GM19438 (cell line): ENCODE results near the gene STXBP2.

Experiments used
- ATAC-seq: cut with Tn5 transposase; IDR thresholded peaks from one replicate; pipeline ENCODE4 v1.9.1; 2021; ENCODE audit warnings: low read depth; ENCODE audit not compliant: unreplicated experiment

STXBP2 gene

GRCh38 chr19:7677669-7678311 lies 40.9 kb downstream of the STXBP2 start:
- ATAC-seq: no peak

DNA sequence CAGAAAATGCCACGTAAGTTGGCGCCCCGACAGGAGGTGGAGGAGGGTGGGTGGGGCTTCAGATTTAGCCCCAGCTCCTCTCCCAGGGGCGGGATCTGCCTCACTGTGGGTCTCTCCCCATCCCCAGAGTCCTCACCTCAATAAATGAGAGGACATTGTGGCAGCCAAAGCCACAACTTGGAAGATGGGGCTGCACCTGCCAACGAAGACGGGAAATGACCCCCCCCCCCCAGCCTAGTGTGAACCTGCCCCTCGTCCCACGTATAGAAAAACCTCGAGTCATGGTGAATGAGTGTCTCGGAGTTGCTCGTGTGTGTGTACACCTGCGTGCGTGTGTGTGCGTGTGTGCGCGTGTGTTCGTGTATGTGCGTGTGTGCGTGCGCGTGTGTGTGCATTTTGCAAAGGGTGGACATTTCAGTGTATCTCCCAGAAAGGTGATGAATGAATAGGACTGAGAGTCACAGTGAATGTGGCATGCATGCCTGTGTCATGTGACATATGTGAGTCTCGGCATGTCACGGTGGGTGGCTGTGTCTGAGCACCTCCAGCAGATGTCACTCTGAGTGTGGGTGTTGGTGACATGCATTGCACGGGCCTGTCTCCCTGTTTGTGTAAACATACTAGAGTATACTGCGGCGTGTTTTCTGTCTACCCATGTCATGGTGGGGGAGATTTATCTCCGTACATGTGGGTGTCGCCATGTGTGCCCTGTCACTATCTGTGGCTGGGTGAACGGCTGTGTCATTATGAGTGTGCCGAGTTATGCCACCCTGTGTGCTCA lies 42.3 kb downstream of the STXBP2 start:
- no peak for ATAC-seq

- ATAC-seq: no peak
Observed at GRCh38 chr19:7679771-7680605, 43.1 kb downstream of the STXBP2 start.

- ATAC-seq: no peak
Observed at GRCh38 chr19:7680606-7681339, 43.9 kb downstream of the STXBP2 start, which contains the start of gene TRAPPC5. Gene TRAPPC5 (plus strand): TSS chr19:7680833. CDS start chr19:7682254, 1,421 bp downstream.

DNA sequence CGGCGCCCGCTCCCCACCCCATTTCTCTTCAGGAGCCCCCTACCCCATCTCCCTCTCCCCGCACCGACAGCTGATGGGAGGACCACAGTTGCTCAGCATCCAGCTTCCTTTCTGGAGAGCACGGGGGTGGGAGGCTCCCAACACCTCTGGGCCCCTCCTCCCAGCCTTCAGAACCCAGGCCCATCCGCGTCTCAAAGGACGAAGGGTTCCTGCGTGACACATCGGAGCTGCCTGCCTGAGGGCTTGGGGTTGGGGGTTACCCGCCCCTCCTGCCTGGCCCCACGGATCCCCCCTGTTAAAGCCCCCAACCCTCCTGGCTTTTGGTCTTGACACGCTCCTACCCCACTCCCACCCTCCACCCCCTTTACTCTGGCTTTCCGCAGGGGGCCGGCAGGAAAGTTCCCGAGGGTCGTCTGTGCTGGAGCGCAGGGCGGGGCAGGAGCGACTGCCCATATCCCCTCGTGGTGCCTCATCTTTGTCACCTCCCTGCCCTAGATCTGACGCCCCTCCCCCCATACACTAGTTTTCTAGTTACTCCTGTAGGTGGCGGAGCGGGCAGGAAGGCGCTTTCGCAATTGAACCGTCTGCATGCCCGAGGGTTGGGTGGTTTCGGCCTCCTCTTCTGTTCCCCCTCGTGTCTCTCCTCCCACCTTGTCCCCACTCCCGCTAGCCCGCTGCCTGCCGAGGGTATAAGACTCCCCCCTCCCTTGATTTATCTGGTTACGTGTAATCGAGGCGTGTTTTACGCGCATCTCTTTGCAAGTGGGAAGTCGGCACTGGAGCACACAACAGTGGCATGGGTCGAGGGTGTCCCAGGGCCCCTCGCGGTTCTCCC lies 44.6 kb downstream of the STXBP2 start:
- ATAC-seq: no peak

- ATAC-seq: no peak
Observed at GRCh38 chr19:7682175-7682855, 45.4 kb downstream of the STXBP2 start.

DNA sequence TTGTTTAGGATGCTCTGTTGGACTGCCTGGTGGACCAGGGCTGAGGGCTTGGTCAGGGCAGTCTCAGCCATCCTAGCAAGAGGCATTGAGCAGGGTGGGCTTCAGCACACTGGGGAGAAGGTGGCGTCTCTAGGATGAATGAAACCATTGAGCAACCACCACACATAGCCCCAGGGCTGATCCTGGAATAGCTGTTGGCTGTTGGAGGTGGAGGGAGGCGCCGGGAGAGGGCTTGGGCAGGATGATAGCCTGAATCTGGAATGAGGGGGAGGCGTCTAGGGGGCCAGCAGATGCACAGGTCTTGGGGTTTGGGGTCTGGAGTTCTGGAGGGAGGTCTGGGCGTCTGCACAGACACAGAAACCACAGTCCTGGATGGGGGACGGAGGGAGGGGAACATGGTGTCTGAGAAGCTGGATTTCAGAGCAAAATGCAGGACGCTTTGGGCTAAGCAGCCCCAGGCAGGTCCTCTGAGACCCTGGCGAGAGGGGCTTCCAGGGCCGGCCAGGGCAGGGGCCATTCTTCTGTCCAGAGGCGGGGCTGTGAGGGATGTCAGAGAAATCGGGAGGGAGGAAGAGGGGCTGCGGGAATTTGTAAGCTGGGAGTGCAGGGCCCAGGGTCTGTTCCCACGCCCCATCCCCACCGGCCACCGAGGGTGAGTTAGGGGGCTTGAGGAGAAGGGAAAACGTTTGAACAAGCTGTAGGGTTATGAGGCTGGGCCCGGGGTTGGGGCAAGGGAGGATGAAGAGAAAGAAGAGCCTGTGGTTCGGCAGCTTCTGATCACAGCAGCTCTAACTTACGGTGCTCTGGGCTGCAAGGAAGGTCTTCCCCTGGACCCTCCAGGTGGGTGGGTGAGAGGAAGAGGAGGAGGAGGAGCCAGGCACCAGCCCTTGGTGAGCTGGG lies 48.9 kb downstream of the STXBP2 start:
- ATAC-seq: no peak

DNA sequence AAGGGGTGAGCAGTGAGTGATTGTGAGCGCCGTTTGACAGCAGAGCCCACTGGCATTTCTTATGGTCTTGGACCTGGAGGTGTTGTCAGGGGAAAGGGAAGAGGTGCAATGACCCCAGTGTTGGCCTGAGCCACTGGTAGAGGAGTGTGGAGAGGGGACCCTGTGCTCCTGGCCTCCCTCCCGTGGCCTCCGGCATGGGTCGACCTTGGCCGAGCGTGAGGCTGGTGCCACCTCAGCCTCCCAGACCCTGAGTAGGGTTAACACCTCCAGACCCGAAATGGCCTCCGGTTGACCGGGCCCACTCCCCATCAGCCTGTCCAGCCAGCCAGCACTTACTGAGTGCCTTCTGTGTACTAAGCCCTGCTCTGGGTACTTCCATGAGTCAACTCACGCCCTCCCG lies 50.3 kb downstream of the STXBP2 start:
- no peak for ATAC-seq

- no peak for ATAC-seq
Observed at GRCh38 chr19:7689165-7689564, 52.3 kb downstream of the STXBP2 start.

GRCh38 chr19:7690779-7691258 lies 53.9 kb downstream of the STXBP2 start:
- no peak for ATAC-seq

- no peak for ATAC-seq
Observed at GRCh38 chr19:7691497-7691896, 54.6 kb downstream of the STXBP2 start.

DNA sequence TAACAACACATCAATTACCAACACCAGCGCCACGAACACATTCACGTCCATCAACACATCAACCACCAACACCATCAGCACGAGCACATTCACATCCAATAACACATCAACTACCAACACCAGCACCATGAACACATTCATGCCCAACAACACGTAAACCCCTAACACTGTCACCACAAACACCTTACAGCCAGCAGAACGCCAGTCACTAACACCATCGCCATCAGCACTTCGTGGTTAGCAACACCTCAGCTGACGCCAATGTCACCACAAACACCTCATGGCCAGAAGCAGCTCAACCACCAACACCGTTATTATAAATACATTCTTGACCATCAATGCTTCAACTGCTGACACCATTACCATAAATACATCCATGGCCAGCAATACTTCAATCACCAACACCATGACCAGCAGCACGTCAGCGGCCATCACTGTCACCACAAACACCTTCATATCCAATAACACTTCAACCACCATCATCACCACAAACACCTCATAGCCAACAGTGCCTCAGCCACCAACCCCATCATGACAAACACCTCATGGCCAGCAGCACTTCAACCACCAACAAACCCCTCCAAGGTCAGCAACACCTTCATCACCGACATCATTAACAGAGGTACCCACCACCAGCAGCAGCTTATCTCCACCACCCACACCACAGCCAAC lies 55.6 kb downstream of the STXBP2 start:
- ATAC-seq: no peak

GRCh38 chr19:7694499-7694898 lies 57.6 kb downstream of the STXBP2 start:
- ATAC-seq: no peak
